GM12801 (cell line): Measurements from ENCODE around the gene ATP6V0B.

Experiments
- CTCF ChIP-seq: IDR thresholded peaks from one replicate; pipeline ENCODE4 v1.5.1; 2011; ENCODE audit warnings: control low read depth; ENCODE audit not compliant: insufficient read length; ENCODE audit errors: extremely low read depth

Gene ATP6V0B

GRCh38 chr1:43938383-43938782 lies 36.4 kb upstream of the ATP6V0B start:
- no peak for TF ChIP-seq CTCF

DNA sequence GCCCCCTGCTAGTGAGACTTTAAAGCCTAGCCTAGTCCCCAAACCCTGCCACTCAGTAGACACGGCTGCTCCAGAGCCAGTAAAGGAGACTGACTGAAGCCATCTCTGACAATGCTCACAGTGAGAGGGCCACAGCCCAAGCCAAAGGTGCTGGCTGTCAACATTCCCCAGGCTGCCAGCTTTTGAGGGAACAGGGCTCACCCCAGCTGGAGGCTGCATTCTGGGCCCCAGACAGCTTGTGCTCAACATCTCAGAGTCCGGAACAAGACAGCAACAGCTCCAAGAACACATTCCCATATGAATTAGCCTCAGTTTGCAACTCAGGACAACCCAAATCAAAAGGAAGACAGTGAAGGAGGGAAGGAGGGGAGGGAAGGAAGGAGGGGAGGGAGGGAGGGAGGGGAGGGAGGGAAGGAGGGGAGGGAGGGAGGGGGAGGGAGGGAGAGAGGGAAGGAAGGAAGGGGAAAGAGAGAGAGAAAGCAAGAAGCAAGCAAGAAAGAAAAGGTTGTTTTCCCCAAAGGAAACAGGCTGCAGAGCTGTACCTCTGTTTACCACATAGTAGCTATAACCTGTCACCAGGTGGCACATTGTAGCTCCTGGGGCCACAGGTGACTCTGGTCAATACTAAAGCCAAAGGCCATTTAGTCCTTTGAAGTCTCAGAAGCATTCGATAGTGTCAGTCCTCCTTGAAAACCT lies 35.7 kb upstream of the ATP6V0B start:
- no peak for TF ChIP-seq CTCF

- TF ChIP-seq CTCF: no peak
Measured at GRCh38 chr1:43942411-43942810, 32.3 kb upstream of the ATP6V0B start.

DNA sequence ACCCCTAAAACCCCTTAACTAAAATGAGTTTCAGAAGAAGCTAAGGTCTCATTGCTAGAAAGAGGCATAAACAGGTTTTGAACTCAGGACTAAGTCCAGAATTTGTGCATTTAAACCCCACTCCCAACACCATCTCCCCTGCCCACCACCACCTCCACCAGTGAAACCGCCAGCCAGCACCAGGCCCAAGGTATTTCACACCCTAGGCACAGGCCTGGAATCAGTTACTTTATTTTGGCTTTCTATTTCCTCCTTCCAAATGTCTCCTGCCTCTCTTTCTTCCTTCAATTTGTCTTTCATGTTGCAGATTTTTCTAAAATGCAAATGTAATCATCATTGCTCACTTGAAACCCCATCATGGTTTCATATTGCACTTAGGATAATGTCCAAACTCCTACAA lies 29.9 kb upstream of the ATP6V0B start:
- no peak for TF ChIP-seq CTCF

DNA sequence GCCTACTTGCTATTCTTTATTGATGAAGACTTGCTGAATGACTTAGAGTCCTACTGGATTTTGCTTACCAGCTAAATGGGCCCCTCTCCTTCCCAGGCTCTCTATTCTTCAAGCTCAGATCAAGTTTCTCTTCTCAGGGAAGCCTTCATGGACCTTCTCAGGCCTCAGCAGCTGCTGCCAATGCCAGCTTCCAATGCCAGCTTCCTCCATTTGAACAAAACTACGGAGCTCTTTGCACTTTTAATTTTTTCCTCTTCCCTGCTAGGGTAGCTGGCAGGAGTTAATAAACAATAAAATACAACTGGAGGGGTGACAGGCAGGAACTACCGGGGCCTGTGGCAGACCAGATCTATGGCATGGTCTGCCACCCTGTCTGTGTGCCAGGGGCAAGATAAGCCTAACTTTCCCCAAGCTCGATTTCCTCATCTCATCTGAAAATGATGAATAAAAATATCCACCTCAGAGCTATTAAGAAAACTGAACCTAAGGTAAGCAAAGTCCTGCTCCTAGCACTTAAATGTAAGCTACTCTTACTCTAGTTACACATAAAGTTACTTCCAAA lies 29.0 kb upstream of the ATP6V0B start:
- TF ChIP-seq CTCF: no peak

- no peak for TF ChIP-seq CTCF
Measured at GRCh38 chr1:43946236-43947060, 28.3 kb upstream of the ATP6V0B start, which contains the start of gene IPO13. TSS of gene IPO13 (plus strand) at chr1:43946950. CDS start at chr1:43947601, 651 bp downstream.

DNA sequence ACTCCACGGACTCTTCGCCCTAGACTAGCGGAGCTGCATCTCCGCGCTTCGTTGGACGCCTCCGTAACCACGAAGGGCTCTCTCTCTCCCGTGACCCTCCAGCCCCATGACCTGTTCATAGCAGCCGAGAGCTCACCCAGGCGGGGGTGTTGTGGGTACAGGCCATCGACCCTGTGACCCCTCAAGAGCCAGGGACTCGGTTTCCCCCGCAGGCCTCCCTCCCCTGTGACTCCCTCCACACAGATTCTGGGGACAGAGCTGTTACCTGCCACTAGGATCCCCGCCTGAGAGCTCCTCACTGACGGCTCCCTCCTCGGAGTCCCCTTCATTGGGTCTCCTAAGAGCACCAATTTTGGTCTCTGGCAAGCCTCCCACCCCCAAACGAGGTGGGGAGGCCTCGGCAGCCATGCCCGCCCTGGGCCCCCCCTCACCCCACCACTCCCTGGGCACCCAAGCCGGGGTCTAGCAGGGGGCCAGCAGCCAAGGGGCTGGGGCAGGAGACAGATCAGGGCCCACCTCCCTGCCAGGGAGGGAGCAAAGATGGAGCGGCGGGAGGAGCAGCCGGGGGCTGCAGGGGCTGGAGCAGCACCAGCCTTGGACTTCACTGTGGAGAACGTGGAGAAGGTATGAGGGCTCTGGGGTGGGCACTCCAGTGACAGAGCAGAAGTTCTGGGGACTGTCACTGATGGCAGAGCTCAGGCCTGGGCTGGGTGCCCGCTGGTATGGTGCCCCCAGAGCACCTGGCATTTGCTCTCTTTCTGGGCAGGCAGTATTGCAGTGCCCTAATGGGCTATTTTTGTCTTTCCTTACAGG lies 27.5 kb upstream of the ATP6V0B start:
- no peak for TF ChIP-seq CTCF
